HUES64 (cell line): ENCODE measurements around the gene SCYGR3. TPM values are rescaled to one million over a fixed set of nuclear protein-coding genes. Genes with fewer than 3 reads are reported as not detected.

Experiments
- H3K27ac ChIP-seq: 2 replicates; pipeline ENCODE4 v1.7.0; 2013; ENCODE audit warnings: low read depth, low read length, inconsistent platforms
- H3K27me3 ChIP-seq: 2 replicates; pipeline ENCODE4 v1.6.1; 2013; ENCODE audit warnings: mild to moderate bottlenecking, low read length; ENCODE audit not compliant: insufficient read depth
- H3K36me3 ChIP-seq: 2 replicates; pipeline ENCODE4 v1.6.1; 2013; ENCODE audit warnings: mild to moderate bottlenecking, low read length; ENCODE audit not compliant: insufficient read depth
- H3K4me1 ChIP-seq: 2 replicates; pipeline ENCODE4 v1.6.1; 2013; ENCODE audit warnings: mild to moderate bottlenecking, low read length, moderate library complexity; ENCODE audit not compliant: insufficient read depth
- H3K4me3 ChIP-seq: 2 replicates; pipeline ENCODE4 v1.5.1; 2013; ENCODE audit warnings: mild to moderate bottlenecking, low read length, moderate library complexity
- H3K9ac ChIP-seq: 2 replicates; pipeline ENCODE4 v1.6.1; 2013; ENCODE audit warnings: mild to moderate bottlenecking, low read depth, low read length
- H3K9me3 ChIP-seq: 2 replicates; pipeline ENCODE4 v1.6.1; 2013; ENCODE audit warnings: low read depth, low read length; ENCODE audit not compliant: insufficient read depth
- WGBS: fragments of 150-250, 120-280 bp; methylation state at CpG from one replicate; pipeline ENCODE4 v1.1.7; 2013; ENCODE audit warnings: missing lambda C conversion rate; 5-methylcytosine and 5-hydroxymethylcytosine counted together
- polyA plus RNA-seq, 2 experiments: library from polyadenylated mRNA; stranded (reverse); fragments of 50-300 nt; gene quantifications; one replicate each; pipeline ENCODE4 v1.2.3, GENCODE V29; 2013

The SCYGR3 gene, protein sequence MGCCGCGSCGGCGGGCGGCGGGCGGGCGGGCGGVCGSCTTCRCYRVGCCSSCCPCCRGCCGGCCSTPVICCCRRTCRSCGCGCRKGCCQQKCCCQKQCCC
- not detected for polyA plus RNA-seq (2013, experiment 1 of 2)
- not detected for polyA plus RNA-seq (2013, experiment 2 of 2)

DNA sequence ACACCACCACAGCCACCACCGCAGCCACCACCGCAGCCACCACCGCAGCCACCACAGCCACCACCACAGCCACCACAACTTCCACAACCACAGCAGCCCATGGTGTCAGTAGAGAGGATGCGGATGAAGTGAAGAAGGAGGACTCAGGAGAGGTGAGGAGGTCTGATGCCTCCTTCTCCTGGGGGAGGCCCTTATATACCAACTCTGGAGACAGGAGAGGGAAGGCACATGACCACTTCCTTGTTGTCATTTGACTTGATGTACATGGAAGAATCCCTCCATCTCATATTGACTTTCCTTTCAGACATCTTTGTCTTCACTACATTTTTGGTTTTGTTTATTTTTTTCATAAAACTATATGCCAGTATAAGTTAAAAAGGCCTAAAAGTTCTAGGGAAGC lies at the start of gene SCYGR3:
Gene SCYGR3, minus strand, starts transcription at position 101 of the 400 bp plus-strand sequence. Its CDS starts 0 bp downstream, at position 101.
- H3K9me3 ChIP-seq = no peaks in the 10 kb centered on the region
- H3K4me1 ChIP-seq = peaks cover 10% of the 10 kb centered on the region; the same call in 1 of the 2 replicates
- H3K27me3 ChIP-seq = no peaks in the 10 kb centered on the region
- H3K36me3 ChIP-seq = no peaks in the 10 kb centered on the region
- no CpG with 5 or more reads among the region's 4 CpGs for WGBS
- no peak within 1 kb of the TSS for H3K27ac ChIP-seq
- no peak within 1 kb of the TSS for H3K4me3 ChIP-seq
- H3K9ac ChIP-seq = no peak within 1 kb of the TSS

DNA sequence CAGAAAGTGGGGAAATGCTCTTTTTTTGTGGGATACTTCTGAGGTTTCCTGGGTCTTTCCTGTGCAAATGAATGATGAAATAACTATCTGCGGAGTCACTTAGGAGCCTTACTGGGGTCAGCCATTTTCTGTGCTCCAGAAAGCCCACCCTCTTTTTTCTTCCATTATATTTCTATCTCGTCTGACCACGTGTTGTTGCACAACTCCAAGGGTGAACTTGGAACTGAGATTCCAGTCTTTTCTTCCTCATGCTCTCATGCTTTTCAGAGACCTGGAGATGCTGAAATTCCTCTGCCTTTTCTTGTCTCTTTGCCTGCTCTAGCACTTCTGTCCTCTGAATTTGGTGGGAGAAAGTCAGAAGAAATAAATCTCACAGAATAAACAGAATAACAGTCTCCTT lies 47.2 kb upstream of the SCYGR3 start:
- Histone ChIP-seq H3K9me3 (no peaks in the 10 kb centered on the region), H3K36me3 (no peaks in the 10 kb centered on the region), H3K4me1 (peaks cover 14% of the 10 kb centered on the region), H3K27me3 (no peaks in the 10 kb centered on the region), H3K4me3 (no peak overlapping the region), H3K9ac (no peak overlapping the region), H3K27ac (no peak overlapping the region)
- WGBS = 76% methylated on average over 3 of the region's 3 CpGs

DNA sequence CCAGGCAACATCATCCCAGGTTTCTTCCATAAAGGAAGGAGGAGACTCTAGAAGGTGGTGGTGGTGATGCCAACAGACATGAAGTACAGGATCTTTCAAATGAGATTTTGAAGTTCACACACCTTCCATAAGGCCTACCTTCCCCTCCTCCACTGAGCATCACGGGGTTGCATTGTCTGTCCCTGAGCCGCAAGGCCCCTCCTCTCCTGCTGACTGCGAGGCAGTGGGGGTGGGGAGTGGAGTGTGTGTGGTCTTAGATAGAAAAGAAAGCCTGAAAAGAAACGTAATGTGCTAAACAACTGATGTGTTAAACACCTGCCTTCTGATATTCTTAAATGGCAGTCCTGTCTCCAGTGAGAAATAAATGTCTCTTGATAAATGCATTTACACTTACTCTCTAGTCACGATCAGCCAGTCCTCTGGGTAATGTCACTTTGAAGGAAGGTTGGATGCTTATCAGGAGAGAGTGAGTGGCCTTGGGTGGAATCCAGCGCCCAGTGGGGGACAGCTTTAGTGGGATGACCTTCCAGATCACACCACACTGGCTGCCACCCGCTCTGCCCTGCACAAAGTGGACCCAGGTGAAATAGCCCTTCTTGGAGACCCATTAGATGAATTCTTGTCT lies 46.5 kb upstream of the SCYGR3 start:
- H3K36me3 ChIP-seq = no peaks in the 10 kb centered on the region
- WGBS = 37% methylated on average over 7 of the region's 7 CpGs
- H3K4me1 ChIP-seq = peaks cover 14% of the 10 kb centered on the region
- H3K4me3 ChIP-seq = no peak overlapping the region
- no peak overlapping the region for H3K9ac ChIP-seq
- H3K27ac ChIP-seq = peak overlapping the region; percentile 28; the same call in 1 of the 2 replicates
- H3K27me3 ChIP-seq = no peaks in the 10 kb centered on the region
- no peaks in the 10 kb centered on the region for H3K9me3 ChIP-seq

DNA sequence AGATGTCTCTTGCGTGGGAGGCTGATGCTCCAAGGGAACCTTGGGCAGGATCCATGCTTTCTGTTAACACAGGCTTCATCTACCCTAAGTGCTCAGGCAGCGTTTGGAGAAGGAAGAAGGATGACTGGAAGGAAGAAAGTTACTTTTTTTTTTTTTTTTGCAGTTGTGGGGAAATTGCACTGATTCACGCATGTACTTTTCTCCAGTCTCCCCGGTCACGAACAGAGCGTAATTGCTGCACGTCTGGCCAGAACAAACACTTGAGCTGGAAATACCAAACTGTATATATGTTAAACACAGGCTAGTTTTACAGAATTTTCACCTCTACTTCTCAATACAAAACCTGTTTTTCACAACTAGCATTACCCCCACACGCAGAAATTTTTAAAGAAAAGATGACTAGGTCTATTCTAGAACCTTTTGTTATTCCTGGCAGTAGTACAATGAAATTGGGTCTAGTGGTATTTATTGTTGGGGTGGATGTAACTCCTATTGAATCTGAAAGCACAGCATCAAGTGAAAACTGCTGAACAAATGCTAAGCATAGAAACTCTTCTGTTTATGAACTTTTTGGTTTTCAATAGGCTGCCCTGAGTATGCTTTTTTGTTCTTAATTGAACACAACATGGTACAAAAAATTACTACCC lies 42.7 kb upstream of the SCYGR3 start:
- Histone ChIP-seq H3K9me3 (no peaks in the 10 kb centered on the region), H3K27me3 (no peaks in the 10 kb centered on the region), H3K36me3 (no peaks in the 10 kb centered on the region), H3K27ac (no peak overlapping the region), H3K4me1 (peaks cover 14% of the 10 kb centered on the region), H3K4me3 (no peak overlapping the region), H3K9ac (no peak overlapping the region)
- WGBS = 89% methylated on average over 7 of the region's 8 CpGs

DNA sequence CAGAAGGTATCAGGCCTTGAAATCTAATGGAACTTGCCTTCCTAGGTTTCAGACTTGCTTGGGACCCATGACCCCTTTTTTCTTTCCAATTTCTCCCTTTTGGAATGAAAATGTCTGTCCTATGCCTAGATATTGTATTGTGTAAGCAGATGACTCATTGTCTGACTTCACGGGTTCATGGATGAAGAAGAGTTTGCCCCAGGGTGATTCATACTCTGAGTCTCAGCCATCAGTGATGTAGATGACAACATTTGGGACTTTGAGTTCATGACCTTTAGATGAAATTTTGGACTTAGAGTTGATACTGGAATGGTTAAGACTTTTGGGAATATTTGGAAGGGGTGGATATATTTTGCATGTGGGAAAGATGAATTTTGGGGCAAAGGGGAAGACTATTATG lies 40.8 kb upstream of the SCYGR3 start:
- no peaks in the 10 kb centered on the region for H3K36me3 ChIP-seq
- H3K4me3 ChIP-seq = no peak overlapping the region
- no peaks in the 10 kb centered on the region for H3K9me3 ChIP-seq
- H3K9ac ChIP-seq = no peak overlapping the region
- H3K27ac ChIP-seq = no peak overlapping the region
- WGBS = 89% methylated on average over 1 of the region's 1 CpG
- H3K27me3 ChIP-seq = no peaks in the 10 kb centered on the region
- H3K4me1 ChIP-seq = no peaks in the 10 kb centered on the region

DNA sequence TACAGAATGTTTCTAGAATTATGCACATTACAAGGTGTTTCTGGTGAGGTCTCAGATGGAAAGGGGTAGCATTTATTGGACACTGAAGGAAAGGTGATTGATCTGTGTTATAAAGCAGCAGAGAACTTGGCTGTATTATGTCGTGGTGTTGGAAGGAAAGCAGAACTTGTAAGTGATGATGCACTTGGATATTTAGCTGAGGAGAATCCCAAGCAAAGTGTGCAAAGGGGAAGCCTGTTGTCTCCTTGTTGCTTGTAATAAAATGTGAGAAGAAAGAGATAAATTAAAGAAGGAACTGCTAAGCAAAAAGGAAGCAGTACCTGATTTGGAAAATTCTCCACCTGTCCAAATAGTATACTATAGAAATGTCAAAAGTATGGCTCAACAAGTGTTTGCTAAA lies 39.8 kb upstream of the SCYGR3 start:
- no peak overlapping the region for H3K27ac ChIP-seq
- WGBS = 86% methylated on average over 1 of the region's 1 CpG

DNA sequence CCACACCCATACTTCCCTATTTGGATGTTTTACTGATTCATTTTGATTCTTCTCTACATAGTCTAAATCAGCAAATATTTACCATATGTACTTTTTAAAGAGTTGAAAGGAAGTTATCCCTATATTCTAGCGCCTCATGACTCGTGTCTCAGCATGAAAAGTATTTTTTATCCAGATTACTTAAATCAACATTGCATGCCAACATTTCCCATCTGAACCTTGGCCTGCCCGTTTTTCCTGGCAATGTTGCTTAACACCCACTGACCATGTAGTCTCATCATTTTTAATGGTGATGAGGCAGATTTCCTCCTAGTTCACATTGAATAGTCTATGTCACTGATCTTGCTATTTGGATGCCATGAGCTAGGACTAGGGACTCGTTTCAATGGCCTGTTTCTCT lies 38.8 kb upstream of the SCYGR3 start:
- H3K27me3 ChIP-seq = no peaks in the 10 kb centered on the region
- H3K9me3 ChIP-seq = no peaks in the 10 kb centered on the region
- no peak overlapping the region for H3K4me3 ChIP-seq
- H3K9ac ChIP-seq = no peak overlapping the region
- no peaks in the 10 kb centered on the region for H3K4me1 ChIP-seq
- H3K27ac ChIP-seq = no peak overlapping the region
- 88% methylated on average over 3 of the region's 4 CpGs for WGBS
- H3K36me3 ChIP-seq = no peaks in the 10 kb centered on the region

More for the DNA sequence above, 39.8 kb upstream of the SCYGR3 start:
- Histone ChIP-seq H3K4me3 (no peak overlapping the region), H3K36me3 (no peaks in the 10 kb centered on the region), H3K4me1 (no peaks in the 10 kb centered on the region), H3K9me3 (no peaks in the 10 kb centered on the region), H3K27me3 (no peaks in the 10 kb centered on the region), H3K9ac (no peak overlapping the region)

DNA sequence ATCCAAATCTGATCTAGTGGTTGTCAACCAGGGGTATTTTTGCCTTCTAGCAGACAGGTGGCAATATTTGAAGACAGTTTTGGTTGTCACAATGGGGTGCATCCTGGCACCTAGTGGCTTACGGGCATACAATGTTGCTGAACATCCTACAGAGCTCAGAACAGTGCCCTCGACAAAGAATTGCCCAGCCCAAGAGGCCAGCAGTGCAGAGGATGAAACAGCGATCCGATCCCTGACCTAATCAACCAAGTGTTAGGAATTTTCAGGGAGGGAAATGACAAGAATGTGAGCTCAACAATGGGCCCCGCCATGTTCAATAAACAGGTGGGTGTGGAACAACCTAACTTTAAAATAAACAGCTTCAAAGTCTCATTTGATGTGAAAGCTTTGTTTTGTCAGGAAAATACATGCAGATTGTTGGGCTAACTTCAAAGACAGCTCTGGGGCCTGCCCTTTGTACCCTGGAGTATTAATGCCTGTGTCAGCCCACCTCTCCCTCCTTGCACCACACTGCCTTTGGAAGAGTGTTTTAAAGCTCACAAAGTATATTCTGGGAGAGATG lies 29.4 kb upstream of the SCYGR3 start:
- Histone ChIP-seq H3K4me3 (no peak overlapping the region), H3K9me3 (no peaks in the 10 kb centered on the region), H3K9ac (no peak overlapping the region), H3K27me3 (no peaks in the 10 kb centered on the region), H3K27ac (no peak overlapping the region), H3K4me1 (0 out of 2 replicates have a peak, but pooled peaks cover 5% of the 10 kb centered on the region), H3K36me3 (no peaks in the 10 kb centered on the region)
- WGBS = 70% methylated on average over 5 of the region's 5 CpGs

DNA sequence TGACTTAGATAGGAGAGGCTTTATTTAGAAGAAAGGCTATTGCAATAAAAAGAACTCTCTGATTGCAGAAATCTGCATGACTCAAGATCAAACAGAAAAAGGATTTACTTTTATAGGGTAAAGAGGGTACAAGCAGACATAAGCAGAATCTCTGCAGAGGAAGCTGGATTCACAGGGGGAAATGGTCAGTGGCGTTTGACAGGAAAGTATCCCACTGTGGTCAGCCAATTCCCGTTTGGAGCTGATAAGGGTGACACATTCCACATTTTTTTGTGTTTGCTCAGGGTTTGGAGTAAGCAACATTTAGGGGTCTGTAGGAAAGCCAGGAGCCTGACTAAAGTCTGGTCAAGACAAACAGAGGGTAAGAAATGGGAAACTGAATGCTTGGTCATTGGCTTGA lies 28.0 kb upstream of the SCYGR3 start:
- H3K36me3 ChIP-seq = no peaks in the 10 kb centered on the region
- H3K9me3 ChIP-seq = no peaks in the 10 kb centered on the region
- WGBS = 46% methylated on average over 2 of the region's 2 CpGs
- H3K27me3 ChIP-seq = no peaks in the 10 kb centered on the region
- H3K9ac ChIP-seq = no peak overlapping the region
- 0 out of 2 replicates have a peak, but pooled peaks cover 5% of the 10 kb centered on the region for H3K4me1 ChIP-seq
- no peak overlapping the region for H3K4me3 ChIP-seq
- no peak overlapping the region for H3K27ac ChIP-seq

DNA sequence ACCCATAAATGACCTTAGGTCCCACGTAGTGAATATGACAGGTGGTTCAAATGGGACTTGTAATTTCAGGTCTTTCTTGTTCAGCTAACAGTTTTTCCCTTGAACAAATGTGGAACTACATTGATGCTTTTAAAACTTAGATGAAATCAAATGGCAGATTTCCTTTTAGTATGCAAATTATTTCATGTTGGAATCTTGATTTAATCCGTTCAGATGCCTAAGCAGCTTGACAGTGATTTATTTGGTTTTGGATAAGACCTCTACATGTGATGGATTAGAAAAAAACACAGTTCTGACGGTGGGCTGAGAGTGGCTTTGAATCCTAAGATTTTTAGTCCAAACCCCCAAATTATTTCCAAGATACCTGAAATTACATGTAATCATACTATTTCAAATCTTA lies 19.6 kb upstream of the SCYGR3 start:
- no peaks in the 10 kb centered on the region for H3K36me3 ChIP-seq
- H3K27ac ChIP-seq = no peak overlapping the region
- no peaks in the 10 kb centered on the region for H3K4me1 ChIP-seq
- no peaks in the 10 kb centered on the region for H3K27me3 ChIP-seq
- WGBS = 93% methylated on average over 3 of the region's 3 CpGs
- no peak overlapping the region for H3K9ac ChIP-seq
- H3K4me3 ChIP-seq = no peak overlapping the region
- H3K9me3 ChIP-seq = no peaks in the 10 kb centered on the region

DNA sequence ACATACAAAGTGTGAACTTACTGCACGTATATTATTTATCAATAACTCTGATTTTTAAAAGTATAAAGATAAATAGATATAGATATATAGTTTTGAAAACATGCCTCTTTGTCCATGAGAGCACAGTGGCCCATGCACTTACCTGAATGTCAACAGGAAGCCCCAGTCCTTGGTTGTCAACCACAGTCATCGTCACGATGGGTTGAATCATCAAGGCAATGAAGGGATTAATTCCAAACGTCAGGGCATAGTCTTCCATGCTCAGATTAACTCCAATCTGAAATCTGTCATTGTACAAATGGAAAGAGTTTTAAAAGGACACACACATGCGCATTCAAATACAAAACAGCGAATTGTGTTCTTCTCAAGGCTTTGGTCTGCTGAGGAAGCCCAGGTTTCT lies 18.2 kb upstream of the SCYGR3 start:
- Histone ChIP-seq H3K4me1 (no peaks in the 10 kb centered on the region), H3K4me3 (no peak overlapping the region), H3K36me3 (no peaks in the 10 kb centered on the region), H3K27ac (no peak overlapping the region), H3K9me3 (no peaks in the 10 kb centered on the region), H3K9ac (no peak overlapping the region), H3K27me3 (no peaks in the 10 kb centered on the region)
- 91% methylated on average over 5 of the region's 6 CpGs for WGBS
